ENCODE results near the gene SDK1.

The SDK1 gene

GRCh38 chr7:4006687-4007086 lies 705.6 kb downstream of the SDK1 start:
- H3K27ac ChIP-seq: peak overlapping the region in 13 of 21 experiments; percentile 20 to 85 (median 58)
- no peak overlapping the region for H3K4me3 ChIP-seq

GRCh38 chr7:4009211-4010060 lies 708.4 kb downstream of the SDK1 start:
- Histone ChIP-seq H3K27ac (no peak overlapping the region), H3K4me3 (no peak overlapping the region)

DNA sequence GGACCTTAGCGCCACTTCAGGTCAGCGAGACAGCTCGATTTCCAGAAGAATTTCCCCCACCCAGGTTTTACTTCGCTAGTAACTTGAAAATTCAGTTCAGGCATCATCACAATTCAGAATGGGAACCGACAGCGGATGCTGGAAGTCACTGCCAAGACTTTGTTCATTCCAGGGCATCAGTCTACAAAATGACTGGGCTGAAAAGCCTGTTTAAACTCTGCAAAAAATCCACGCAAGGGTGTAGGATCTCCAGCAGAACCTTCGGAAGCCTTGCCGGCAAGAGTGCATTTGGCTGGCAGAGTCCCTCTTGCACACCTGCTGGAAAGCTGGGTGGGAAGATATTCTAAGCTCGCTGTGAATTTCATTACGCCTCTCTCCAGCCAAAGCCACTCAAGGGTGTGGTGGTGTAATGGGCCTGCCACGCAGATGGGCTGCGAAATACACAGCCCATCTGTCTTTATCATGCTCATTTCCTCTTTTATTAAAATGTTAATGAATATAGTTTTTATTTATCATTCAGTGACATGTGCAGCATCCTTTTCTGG lies 709.1 kb downstream of the SDK1 start:
- Histone ChIP-seq H3K4me3 (no peak overlapping the region), H3K27ac (no peak overlapping the region)

- H3K4me3 ChIP-seq: no peak overlapping the region
- H3K27ac ChIP-seq: no peak overlapping the region
Measured at GRCh38 chr7:4010923-4011656, 710.0 kb downstream of the SDK1 start.

DNA sequence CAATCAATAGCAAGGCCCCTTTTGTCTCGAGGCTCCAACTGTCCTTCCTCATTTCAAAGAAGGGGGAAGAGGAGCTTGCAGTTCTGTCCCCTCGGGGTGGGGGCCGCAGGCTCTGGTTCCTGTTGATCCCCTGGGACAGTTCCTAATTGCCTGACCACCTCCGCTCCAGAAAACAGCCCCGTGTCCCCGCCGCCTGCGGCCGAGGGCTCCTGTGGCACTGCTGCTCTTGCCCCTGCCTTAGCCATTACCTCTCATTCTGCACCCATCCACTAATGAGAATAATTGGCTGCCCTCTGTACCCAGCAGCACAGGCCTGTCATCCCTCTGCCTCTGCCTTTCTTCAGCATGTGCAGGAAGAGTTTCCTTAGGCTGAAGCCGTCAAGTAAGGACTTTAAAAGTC lies 712.7 kb downstream of the SDK1 start:
- H3K27ac ChIP-seq: no peak overlapping the region
- H3K4me3 ChIP-seq: no peak overlapping the region

DNA sequence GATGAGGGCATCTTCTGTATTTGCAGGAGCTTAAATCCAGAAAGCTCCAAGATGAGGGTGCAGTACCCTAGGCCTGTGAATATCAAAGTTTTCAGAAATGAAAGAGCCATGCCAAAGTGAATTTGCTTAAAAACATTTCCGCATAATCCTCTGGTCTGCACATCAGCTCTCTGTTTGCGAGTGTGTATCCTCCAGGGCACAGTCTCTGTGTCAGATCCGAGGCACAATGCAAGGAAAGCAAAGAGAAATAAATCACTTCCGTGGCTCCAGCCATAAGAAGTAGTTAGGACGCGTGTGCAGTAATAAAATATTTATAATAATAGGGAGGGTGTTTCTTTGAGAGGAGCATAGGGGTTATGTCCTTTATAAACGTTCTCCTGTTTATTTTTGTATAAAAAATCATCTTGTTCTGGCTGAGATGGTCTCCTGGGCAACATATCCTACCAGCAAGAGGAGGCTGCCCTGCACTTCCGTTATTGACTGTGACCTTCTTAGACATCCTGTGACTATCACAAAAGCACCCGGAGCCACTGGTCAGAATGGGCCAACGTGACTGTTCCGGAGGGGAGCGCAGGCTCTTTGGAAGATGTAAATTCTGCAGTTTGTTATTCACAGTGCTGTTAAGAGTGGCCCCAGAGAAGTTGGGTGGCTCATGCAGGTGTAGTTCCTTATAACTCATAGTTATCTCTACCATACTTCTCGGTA lies 713.4 kb downstream of the SDK1 start:
- Histone ChIP-seq H3K27ac (no peak overlapping the region), H3K4me3 (no peak overlapping the region)

GRCh38 chr7:4015371-4015770 lies 714.3 kb downstream of the SDK1 start:
- H3K4me3 ChIP-seq: no peak overlapping the region
- no peak overlapping the region for H3K27ac ChIP-seq

GRCh38 chr7:4015996-4016395 lies 714.9 kb downstream of the SDK1 start:
- no peak overlapping the region for H3K27ac ChIP-seq
- no peak overlapping the region for H3K4me3 ChIP-seq

- H3K4me3 ChIP-seq: no peak overlapping the region
- H3K27ac ChIP-seq: no peak overlapping the region
Measured at GRCh38 chr7:4017081-4017480, 716.0 kb downstream of the SDK1 start.

GRCh38 chr7:4017785-4018184 lies 716.7 kb downstream of the SDK1 start:
- H3K4me3 ChIP-seq: no peak overlapping the region

GRCh38 chr7:4018601-4019316 lies 717.7 kb downstream of the SDK1 start:
- Histone ChIP-seq H3K4me3 (no peak overlapping the region), H3K27ac (no peak overlapping the region)

More at GRCh38 chr7:4017785-4018184, 716.7 kb downstream of the SDK1 start:
- H3K27ac ChIP-seq: no peak overlapping the region

DNA sequence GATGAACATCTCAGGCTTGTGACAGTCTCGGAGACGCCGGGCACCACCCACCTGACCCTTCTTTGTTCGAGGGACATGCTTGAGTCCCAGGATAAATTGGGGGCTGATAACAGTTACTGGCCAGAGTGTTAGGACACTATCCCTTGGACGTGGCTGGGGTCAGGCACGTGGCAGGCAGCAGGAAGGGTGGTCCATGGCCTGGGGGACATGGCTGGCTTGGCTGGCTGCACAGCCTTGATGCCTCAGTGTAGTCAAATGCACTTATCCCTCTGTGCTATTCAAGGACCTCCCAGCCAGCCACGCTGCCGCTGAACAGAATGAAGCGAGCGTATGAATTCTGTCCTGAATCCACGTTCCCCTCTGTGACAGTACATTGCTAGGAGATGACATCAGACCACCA lies 719.0 kb downstream of the SDK1 start:
- Histone ChIP-seq H3K4me3 (no peak overlapping the region), H3K27ac (no peak overlapping the region)

DNA sequence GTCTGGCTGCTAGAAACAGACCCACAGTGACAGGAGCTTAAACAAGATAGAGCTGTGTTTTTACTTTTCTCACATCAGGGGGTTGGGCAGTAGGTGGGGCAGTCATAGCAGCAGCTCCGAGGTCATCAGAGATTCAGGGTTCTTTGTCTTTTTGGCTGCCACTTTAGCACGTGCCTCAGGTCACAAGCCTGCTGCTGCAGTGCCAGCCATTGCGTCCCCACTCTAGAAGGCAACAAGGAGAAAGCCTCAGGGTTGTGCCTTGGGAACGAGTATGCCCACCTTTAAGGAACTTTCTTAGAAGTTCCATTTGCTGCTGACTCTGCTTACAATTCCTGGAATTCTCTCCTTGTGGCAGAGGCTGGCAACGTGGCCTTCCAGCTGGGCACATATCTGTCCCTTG lies 720.4 kb downstream of the SDK1 start:
- no peak overlapping the region for H3K27ac ChIP-seq
- H3K4me3 ChIP-seq: no peak overlapping the region

DNA sequence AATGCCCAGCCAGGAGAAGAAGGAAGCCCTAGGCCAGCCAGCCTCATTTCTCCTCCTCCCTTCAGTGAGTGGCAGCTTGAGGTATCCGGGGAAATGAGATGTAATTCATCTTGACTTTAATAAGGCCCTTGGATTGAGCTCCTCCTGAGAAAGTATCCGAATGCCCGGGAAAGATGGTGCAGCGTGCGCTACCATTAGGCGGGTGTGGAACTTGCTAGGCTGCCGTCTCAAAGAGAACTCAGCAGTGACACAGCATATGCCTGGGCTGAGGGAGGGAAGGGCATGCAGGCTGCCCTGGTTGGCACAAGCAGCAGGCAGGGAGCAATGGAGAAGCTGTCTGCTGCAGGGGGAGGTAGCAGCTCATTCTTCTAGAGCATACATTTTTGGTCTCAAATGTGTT lies 721.2 kb downstream of the SDK1 start:
- H3K27ac ChIP-seq: no peak overlapping the region

DNA sequence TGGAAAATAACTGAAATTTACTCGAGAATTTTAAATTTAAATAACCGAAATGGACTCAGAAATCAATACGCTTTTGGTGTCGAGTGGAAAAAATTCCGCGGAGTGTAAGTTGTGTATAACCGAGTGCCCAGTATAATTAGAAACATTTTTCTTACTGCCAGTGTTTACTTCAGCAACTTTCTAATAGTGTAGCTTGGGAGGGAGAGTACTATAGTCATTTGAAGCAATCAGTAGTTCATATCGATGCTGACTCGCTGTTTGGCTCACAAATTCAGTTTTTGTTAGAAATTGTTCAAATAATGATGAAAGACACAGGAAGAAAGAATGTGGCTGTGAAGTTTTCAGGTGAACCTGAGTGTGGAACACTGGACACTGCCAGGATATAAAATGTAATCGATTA lies 722.5 kb downstream of the SDK1 start:
- H3K27ac ChIP-seq: no peak overlapping the region
- no peak overlapping the region for H3K4me3 ChIP-seq

More for the DNA sequence above, 721.2 kb downstream of the SDK1 start:
- H3K4me3 ChIP-seq: no peak overlapping the region

GRCh38 chr7:4024133-4024532 lies 723.1 kb downstream of the SDK1 start:
- Histone ChIP-seq H3K4me3 (no peak overlapping the region), H3K27ac (no peak overlapping the region)

DNA sequence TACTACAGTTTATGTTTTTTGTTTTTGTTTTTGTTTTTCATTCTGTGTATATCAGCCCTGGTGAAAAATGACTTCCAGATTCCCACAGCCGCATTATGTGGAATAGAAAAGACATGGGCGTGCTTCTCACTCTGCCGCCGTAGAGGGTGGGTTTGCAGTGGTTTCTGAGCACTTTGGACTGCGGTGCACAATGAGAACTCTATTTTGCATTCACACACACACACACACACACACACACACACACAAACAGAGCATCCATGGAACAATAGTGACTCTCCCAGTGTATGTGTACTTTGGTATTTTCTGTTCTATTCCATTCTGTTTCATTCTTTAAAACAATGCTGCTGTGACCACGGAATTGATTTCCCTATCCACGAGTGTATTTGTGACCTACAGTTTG lies 723.8 kb downstream of the SDK1 start:
- no peak overlapping the region for H3K4me3 ChIP-seq
- H3K27ac ChIP-seq: no peak overlapping the region

DNA sequence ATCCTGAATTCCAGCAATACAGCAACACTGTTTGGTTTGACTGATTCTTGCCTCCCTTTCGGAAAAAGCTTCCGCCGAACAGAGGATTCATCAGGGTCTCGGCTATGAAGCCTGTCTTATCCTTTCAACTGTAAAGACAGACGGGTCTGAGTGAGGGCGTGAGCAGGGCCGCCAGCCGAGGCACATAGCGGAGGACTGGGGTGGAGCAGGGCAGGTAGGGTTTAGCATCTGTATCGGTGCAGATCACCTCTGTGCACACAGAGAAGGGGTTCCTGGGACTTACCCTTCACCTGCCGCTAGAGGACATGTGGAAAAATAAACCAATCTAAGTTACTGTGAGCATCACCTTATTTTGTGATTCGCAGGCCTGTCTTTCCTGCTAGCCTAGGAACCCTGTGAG lies 724.2 kb downstream of the SDK1 start:
- no peak overlapping the region for H3K27ac ChIP-seq
- no peak overlapping the region for H3K4me3 ChIP-seq

GRCh38 chr7:4025694-4026615 lies 724.9 kb downstream of the SDK1 start:
- Histone ChIP-seq H3K27ac (no peak overlapping the region), H3K4me3 (no peak overlapping the region)
